Stimulated activated CD8-positive, alpha-beta memory T cell treated with anti-CD3 and anti-CD28 coated beads, Interleukin-7, amount 100 ng/mL, for 1 hour (primary cell): Measurements from ENCODE around the gene PIK3R2.
"Not testable (repeated sequence)": the region's sequence is repeated elsewhere in the genome, so short reads cannot be mapped to it uniquely, and the experiment has no call there.

Experiments used
- DNase-seq, 2 donors: peaks; one replicate each; pipeline ENCODE4 v3.0.0-alpha.2; 2020; ENCODE audit warnings: low read depth in 2 of 2

The PIK3R2 gene

GRCh38 chr19:18155095-18156087, 2.4 kb downstream of the PIK3R2 start:
- DNase-seq: no peak

DNA sequence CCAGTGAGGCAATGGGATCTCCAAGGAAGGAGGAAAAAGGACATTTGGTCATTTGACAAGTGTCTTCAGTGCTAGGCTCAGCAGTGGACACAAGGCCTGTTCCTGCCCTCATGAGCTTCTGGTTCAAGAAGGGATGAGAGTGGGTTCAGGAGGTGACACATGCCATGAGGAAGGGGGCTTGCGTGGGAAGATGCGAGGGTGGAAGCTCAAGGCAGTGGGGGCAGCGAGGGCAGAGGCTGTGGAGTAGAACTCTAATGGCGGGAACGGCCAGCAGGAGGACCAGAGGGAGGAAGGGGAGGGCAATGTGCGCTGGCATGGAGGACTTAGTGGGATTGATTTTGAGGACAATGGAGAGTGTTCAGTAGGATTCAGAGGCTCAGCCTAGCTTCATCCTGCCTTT, 3.3 kb downstream of the PIK3R2 start:
- no peak for DNase-seq

DNA sequence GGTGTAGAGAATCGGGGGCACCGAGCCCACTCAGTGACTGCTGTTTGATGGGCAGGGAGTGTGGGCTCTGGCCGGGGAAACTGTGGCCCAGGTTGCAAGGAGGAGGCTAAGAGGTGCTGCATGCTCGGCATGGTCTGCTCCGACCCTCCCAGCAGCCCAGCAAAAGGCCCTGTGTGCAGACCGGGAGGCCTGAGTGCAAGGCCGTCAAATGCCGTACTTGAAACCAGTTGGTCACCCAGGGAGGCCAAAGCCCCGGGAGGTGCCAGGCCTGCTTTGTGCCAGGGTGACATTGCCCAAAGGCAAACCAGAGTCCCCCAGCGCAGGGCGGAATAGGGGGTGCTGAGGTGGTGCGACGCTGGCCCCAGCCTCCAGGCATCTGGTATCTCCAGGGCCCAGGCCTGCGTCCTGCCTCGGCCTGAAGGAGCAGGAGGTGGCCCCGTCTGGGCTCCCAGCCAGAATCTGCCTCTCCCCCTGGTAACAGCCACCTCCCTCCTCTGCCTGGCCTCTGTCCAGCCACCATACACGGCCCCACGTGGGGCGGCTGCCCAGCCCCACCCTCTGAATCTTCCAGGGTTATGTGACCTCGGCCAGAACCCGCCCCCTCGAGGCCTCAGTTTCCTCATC, 4.0 kb downstream of the PIK3R2 start:
- DNase-seq: no peak

DNA sequence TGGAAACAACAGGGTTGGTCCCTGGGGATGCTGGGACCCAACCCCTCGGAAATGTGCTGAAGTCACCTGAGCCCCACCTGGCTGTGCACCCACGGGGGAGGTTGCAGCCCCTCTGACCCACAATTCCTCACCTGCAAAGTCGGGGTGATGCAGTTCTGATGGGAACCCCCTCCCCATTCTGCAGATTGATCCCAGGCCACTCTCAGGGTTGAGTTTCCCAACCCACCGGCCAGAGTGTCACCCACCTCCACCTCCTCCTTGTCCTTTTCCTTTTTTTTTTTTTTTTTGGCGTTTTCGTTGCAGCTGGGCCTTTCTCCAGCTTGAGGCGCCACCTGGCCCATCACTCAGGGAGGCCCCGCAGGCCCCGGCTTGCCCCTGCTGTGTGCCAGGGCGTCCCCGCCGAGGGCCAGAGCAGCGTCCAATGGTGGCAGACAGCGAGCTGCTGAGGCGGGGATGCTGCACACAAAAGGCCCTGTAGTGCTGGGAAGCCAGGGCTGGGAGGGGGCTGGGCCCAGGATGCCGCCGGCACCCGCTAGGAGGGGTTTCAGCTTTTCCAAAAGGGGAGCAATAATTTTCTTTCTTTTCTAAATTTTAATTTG, 4.6 kb downstream of the PIK3R2 start:
- DNase-seq: no peak

DNA sequence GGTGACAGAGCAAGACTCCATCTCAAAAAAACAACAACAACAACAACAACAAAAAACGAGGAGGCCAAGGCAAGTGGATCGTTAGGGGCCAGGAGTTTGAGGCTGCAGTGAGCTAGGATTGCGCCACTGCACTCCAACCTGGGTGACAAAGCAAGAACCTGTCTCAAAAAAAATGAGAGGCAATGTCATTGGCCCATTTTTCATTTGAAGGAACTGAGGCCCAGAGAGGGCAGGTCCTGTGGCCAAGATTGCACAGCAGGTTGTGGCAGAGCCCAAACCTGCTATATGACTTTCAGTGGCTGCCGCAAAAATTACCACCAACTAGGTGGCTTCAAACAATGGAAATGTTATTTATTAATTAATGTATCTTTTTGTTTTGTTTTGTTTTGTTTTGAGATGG, 5.5 kb downstream of the PIK3R2 start:
- DNase-seq: no peak

DNA sequence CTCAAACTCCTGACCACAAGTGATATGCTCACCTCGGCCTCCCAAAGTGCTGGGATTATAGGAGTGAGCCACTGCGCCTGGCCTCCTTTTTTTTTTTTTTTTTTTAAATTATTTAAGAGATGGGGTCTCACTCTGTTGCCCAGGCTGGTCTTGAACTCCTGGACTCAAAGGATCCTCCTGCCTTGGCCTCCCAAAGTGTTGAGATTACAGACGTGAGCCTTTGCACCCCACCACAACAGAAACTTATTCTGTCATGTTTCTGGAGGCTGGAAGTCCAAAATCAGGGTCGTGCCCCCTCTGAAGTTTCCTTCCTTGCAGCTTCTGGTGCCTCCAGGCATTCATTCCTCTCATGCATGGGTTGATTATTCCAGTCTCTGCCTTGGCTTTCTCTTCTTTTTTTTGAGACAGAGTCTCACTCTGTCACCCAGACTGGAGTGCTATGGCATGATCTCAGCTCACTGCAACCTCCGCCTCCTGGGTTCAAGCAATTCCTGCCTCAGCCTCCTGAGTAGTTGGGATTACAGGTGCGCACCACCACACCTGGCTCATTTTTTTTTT, 6.2 kb downstream of the PIK3R2 start:
- DNase-seq: not testable (repeated sequence)

DNA sequence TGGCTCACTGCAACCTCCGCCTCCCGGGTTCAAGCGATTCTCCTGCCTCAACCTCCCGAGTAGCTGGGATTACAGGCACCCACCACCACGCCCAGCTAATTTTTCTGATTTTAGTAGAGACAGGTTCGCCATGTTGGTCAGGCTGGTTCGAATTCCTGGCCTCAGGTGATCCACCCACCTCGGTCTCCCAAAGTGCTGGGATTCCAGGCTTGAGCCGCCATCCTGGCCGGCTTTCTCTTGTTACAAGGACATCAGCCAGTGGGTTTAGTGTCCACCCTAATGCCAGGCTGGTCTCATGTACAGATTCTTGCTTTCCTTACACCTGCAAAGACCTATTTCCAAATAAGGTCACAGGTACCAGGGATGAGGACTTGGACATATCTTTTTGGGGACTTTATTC, 6.8 kb downstream of the PIK3R2 start:
- DNase-seq: no peak

DNA sequence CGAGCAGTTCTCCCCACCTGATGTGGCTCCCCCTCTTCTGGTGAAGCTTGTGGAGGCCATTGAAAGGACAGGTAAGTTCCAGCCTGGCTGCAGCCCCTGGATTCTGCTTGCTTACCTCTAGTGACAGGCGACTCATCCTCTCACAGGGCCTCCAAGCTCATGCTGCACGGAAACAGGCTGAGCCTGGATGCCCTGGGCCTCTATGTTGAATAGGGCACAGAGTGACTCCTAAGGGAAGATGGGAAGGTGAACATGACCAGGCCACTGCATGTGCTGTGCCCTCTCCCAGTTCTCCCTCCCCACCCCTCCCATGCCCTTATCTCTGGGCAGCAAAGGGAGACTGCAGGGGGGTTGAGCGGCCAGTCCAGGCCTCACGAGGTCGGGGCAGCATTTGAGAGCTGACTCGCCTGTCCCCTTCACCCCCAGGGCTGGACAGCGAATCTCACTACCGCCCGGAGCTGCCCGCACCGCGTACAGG, 7.6 kb downstream of the PIK3R2 start:
- no peak for DNase-seq

- DNase-seq: peak; percentile 62 to 70
Measured at GRCh38 chr19:18160971-18161635, 8.1 kb downstream of the PIK3R2 start.

GRCh38 chr19:18161636-18162002, 8.7 kb downstream of the PIK3R2 start:
- DNase-seq: no peak

DNA sequence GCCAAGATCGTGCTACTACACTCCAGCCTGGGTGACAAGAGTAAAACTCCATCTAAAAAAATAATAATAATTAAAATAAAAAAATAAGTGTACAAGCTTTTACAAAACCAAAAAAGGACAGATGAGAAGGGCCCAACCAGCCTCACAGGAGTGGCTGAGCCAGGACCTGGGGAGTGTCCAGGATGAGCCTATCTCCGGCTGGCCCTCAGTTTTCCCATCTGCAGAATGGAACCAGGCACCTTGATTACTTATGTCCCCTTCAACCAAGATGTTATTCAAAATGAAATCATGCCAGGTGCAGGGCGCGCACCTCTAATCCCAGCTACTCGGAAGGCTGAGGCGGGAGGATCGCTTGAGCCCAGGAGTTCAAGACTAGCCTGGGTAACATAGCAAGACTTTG, 11.1 kb downstream of the PIK3R2 start:
- no peak for DNase-seq

DNA sequence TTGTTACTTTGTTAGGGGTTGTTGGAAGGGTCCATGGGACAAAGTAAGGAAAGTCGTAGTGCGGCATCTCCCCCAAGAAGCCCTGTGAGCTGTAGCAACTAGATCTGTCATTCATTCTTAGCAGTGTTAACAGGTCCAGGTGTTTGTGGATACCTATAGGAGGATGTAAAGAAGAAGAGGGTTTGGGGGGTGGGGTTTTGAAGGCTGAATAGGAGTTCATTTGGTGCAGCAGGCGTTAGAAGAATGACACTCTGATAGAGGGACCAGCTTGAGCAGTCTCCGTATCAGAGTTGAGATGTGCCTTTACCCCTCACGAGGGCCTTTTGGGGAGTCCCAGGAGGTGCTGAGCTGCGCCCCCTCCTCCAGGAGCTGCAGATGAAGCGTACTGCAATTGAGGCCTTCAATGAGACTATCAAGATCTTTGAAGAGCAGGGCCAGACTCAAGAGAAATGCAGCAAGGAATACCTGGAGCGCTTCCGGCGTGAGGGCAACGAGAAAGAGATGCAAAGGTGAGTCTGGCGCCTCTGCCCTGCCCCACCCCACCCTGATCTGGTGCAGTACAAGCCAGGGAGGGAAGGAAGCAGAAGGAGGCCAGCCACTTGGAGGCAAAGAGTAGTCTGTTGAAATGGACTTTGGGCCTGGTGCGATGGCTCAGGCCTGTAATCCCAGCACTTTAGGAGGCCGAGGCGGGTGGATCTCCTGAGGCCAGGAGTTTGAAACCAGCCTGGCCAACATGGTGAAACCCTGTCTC, 13.0 kb downstream of the PIK3R2 start:
- no peak for DNase-seq

GRCh38 chr19:18167011-18167410, 14.0 kb downstream of the PIK3R2 start:
- no peak for DNase-seq

GRCh38 chr19:18167975-18168645, 15.1 kb downstream of the PIK3R2 start:
- DNase-seq: peak in 1 of 2 donors; percentile 31

GRCh38 chr19:18168673-18169381, 15.9 kb downstream of the PIK3R2 start:
- DNase-seq: no peak

DNA sequence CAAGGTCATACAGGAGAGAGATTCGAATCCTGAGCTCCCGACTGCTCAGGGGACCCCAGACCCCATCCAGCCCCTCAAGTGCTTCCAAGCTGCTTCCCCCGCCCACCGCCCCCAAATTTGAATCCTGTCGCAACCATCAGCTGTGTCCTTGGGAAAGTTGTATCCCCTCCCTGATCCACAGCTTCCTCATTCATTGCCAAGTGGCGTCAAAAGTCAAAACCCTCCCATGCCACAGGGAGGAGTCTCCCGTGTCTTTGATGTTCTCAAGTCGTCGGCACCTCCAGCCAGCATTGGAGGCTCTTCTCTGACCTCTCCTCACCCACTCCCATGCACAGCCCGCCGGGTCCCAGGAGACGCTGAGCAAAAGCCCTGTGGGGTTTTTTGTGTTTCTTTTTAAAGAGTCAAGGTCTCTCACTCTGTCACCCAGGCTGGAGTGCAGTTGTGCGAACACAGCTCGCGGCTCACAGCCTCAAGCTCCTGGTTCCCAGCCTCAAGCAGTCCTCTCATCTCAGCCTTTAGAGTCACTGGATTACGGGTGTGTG, 17.8 kb downstream of the PIK3R2 start:
- no peak for DNase-seq

DNA sequence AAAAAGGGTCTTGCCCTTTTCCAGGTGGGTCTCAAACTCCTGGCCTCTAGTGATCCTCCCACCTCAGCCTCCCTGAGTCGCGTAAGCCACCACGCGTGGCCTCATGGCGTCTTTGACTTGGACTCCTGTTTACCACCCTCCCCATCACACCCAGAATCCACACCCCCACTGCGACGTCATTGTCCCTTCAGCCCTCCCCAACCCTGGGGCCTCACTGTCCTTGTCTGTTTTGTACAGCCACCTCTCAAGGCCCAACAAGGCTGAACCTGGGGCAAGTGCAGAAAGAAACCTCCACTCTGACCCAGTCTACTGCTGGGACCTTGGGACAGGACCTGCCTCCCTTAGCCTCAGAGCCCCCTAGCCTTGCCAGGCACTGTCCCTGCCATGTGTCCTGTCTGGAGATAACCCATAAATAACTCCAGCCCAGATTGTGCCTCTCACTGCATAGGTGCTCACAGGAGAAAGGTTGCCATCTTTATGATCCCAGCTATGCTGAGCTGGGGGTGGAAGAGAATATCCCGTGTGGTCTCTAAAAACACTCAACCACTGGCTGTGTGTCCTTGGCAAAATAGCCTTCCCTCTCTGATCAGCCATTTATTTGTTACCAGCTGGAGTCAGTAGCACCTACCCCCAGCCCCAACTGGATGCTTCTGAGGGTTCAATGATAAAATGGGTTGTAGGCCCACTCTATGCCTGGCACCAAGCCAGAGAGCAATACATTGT, 18.8 kb downstream of the PIK3R2 start:
- DNase-seq: no peak

GRCh38 chr19:18172331-18173053, 19.5 kb downstream of the PIK3R2 start:
- no peak for DNase-seq
